Measurements from ENCODE around the gene FBXO48.

The FBXO48 gene

DNA sequence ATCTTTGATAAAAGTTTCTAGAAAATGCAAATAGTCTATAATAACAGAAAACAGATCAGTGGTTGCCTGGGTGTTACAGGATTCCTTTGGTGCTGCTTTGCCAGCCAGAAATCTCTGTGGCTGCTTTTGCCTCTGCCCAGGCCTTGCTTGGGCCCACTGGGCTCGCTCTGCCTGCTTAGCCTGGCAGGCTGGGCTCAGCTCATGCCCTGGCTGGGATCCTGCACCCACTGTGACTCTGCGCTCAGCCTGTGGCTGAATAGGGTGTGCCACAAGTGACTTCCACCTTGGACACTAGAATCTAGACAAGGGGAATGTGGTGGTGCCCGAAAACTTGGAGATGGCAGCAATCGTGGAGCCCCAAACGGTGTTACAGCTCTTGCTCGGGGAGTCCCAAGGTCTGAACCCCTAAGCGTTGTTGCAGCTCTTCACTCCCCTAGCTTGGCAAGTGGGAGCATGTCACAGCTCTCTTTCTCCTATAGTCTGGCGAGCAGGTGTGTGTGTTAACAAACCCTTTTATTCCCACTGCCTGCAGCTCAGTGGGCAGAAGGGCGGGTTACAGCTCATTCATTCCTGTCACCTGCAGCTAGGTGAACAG lies 50.9 kb downstream of the FBXO48 start:
- in situ Hi-C loops (cut with HindIII; ENCODE audit: low sequenced_read_pairs): no loop called here

GRCh38 chr2:68415521-68415920 lies 51.6 kb downstream of the FBXO48 start:
- in situ Hi-C loops (cut with HindIII; ENCODE audit: low sequenced_read_pairs): no loop called here

DNA sequence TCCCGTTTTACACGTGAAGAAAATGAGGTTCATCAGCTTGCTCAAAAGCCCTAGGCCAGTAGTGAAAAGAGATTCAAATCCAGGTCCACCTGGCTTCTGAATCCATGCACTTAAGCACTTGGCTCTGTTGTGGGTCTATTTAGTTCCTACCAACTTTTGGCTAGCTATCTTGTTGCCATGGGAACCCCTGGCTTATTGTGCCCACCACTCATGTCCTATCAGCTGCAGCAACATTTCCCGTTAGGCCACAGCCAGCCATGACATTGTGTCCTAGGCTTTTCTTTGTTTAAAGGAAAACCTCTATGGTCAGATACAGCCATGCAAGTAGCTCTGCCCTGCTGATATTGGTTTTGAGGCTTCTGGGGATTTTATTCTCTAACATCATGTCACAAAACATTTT lies 52.2 kb downstream of the FBXO48 start:
- in situ Hi-C loops (cut with HindIII; ENCODE audit: low sequenced_read_pairs): no loop called here

DNA sequence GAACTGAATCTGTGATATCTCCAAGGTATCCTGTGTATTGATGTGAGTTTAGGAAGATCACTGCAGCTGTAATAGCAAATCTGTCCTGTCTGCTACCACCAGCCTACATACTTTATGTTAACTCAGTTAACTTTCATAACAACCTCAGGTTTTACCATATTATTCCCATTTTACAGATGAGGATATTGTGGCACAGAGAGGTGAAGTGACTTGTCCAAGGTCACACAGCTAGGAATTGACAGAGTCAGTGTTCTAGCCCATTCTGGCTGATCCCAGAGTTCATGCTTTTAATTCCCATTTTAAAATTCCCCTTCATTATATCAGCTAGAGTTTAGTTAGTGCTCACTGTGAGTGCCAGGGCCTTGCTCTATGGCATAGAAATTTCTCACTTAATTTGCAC lies 52.6 kb downstream of the FBXO48 start:
- in situ Hi-C loops (cut with HindIII; ENCODE audit: low sequenced_read_pairs): no loop called here

DNA sequence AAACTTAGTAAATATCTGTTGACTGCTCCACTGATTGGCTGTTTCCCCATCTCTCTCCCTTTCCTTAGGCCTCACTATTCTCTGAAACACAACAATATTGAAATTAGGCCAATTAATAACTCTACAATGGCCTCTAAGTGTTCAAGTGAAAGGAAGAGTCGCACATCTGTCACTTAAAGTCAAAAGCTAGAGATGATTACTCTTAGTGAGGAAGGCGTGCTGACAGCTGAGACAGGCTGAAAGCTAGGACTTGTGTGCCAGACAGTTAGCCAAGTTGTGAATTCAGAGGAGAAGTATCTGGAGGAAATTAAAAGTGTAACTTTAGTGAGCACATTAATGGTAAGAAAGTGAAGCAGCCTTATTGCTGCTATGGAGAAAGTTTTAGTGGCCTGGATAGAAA lies 53.6 kb downstream of the FBXO48 start:
- in situ Hi-C loops (cut with HindIII; ENCODE audit: low sequenced_read_pairs): no loop called here

DNA sequence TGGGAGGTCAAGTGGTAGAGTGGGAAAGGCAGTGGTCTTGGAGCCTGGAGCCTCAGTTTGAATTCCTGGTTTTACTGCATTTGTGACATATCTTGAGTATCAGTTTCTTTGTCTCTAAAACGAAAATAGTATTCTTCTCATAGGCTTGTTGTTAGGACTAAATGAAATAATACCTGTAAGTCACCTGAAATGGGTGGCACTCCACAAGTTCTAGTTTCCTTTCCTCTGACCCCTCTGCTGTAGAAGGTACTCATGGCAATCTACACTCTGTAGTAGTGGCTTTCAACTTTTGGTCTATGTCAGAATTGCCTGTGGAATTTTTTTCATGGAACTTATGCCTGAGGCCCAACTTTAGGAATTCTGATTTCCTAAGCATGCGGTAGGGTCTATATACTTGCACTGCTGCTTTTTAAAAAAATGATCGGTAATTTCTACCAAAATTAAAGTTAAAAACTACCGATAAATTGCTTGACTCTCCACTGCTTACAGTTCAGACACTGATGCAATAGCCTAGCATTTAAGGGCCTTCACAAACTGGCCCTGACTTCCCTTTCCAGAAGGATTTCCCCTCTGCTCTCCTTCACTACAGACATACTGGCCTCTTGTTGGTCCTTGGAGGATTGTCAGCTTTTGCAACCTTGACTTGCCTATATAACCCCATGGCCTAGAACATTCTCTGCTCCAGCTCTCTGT lies 54.8 kb downstream of the FBXO48 start:
- in situ Hi-C loops (cut with HindIII; ENCODE audit: low sequenced_read_pairs): no loop called here

- in situ Hi-C loops (cut with HindIII; ENCODE audit: low sequenced_read_pairs): no loop called here
Observed at GRCh38 chr2:68411397-68412126, 55.5 kb downstream of the FBXO48 start.

Data from DLD1 (cell line).